ENCODE results near the gene OSBPL3. TPM values are rescaled to one million over a fixed set of nuclear protein-coding genes. Genes with fewer than 3 reads are reported as not detected.

The OSBPL3 gene
- total RNA-seq, 2 donors from 2014 or later = 3.1 to 8.2 TPM

GRCh38 chr7:24981171-24981951, 1.4 kb upstream of the OSBPL3 start:
- intact Hi-C loops (cut with DNase I) = no loop called here
- ATAC-seq = no peak
- peak overlapping the region in 1 of 2 donors; percentile 0 for H3K4me3 ChIP-seq
- H3K36me3 ChIP-seq (replicated peaks in 1 of 2; ENCODE audit: insufficient read depth in 1 of 2, low read depth in 2 of 2) = no peaks in the 10 kb centered on the region
- no peaks in the 10 kb centered on the region for H3K27me3 ChIP-seq
- peaks cover 16% of the 10 kb centered on the region for H3K4me1 ChIP-seq
- peak overlapping the region in 3 of 4 donors; percentile 11 to 84 (median 83) for H3K27ac ChIP-seq
- H3K9me3 ChIP-seq = no peaks in the 10 kb centered on the region
- 6 to 7% methylated on average over 48 to 52 of the region's 52 CpGs for WGBS, 2 donors
- TF ChIP-seq POLR2A (IDR thresholded peaks at IDR 0.05) (no peak), CTCF (IDR thresholded peaks at IDR 0.05) (no peak)
- peak; percentile 48 to 61 (median 55) for DNase-seq

GRCh38 chr7:24980534-24981170, 674 bp upstream of the OSBPL3 start:
- Histone ChIP-seq H3K27me3 (no peaks in the 10 kb centered on the region), H3K9me3 (no peaks in the 10 kb centered on the region), H3K4me1 (peaks cover 16% of the 10 kb centered on the region), H3K4me3 (peak overlapping the region; percentile 18 to 42), H3K36me3 (replicated peaks in 1 of 2; ENCODE audit: insufficient read depth in 1 of 2, low read depth in 2 of 2) (no peaks in the 10 kb centered on the region), H3K27ac (peak overlapping the region; percentile 51 to 91 (median 84))
- intact Hi-C loops (cut with DNase I) = no loop called here
- DNase-seq = peak in 1 of 4 donors; percentile 15
- no peak for ATAC-seq
- 7 to 15% methylated on average over 24 to 26 of the region's 26 CpGs for WGBS, 2 donors
- TF ChIP-seq CTCF (IDR thresholded peaks at IDR 0.05) (peak in 1 of 7 experiments; percentile 10), POLR2A (IDR thresholded peaks at IDR 0.05) (no peak)

- Histone ChIP-seq H3K36me3 (replicated peaks in 1 of 2; ENCODE audit: insufficient read depth in 1 of 2, low read depth in 2 of 2) (no peaks in the 10 kb centered on the region), H3K4me3 (peak overlapping the region; percentile 18 to 42), H3K27ac (peak overlapping the region; percentile 0 to 91 (median 84)), H3K27me3 (no peaks in the 10 kb centered on the region), H3K4me1 (peaks cover 16% of the 10 kb centered on the region), H3K9me3 (no peaks in the 10 kb centered on the region)
- WGBS, 2 donors = 0% methylated on average over 5 to 41 of the region's 42 CpGs
- peak; percentile 61 to 79 (median 64) for DNase-seq
- intact Hi-C loops (cut with DNase I) = no loop called here
- TF ChIP-seq POLR2A (IDR thresholded peaks at IDR 0.05) = no peak
- peak; percentile 36 to 83 (median 57) for TF ChIP-seq CTCF (IDR thresholded peaks at IDR 0.05)
- peak; percentile 64 for ATAC-seq
Observed at GRCh38 chr7:24979470-24979862, 512 bp downstream of the OSBPL3 start.

DNA sequence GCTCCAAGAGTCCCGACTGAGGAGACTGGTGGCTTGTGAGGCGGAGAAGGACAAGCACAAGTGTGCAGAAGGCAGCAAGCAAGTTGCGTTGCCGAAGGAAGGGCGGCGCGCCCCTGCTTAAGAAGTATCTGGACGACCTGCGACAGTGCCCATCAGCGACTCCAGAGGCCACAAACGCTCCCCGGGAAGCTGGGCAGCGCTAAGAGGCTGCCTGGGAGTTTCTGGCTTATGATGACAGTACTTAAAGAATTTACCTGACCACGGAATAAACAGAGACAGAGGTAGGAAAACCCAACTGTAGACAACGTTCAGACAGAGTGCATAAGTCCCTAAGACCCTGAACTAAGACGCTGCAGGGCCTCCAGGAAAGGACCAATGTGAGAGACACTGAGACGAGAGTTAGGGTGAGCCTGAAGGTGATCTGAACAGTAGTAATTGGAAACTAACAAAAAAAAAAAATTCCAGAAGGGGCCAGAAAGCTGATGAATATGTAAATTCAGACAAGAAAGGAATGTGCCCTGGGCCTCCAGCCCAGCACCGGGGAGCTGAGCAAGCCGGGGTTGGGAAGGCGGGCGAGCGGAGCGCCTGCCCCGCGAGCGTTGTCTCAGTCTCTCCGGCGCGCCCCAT, 1.0 kb downstream of the OSBPL3 start:
- Histone ChIP-seq H3K27me3 (no peaks in the 10 kb centered on the region), H3K9me3 (no peaks in the 10 kb centered on the region), H3K4me1 (peaks cover 16% of the 10 kb centered on the region), H3K4me3 (peak overlapping the region; percentile 18 to 42), H3K27ac (peak overlapping the region; percentile 0 to 91 (median 84)), H3K36me3 (replicated peaks in 1 of 2; ENCODE audit: insufficient read depth in 1 of 2, low read depth in 2 of 2) (no peaks in the 10 kb centered on the region)
- no peak for ATAC-seq
- TF ChIP-seq CTCF (IDR thresholded peaks at IDR 0.05) (no peak), POLR2A (IDR thresholded peaks at IDR 0.05) (no peak)
- peak in 1 of 4 donors; percentile 2 for DNase-seq
- intact Hi-C loops (cut with DNase I) = no loop called here
- WGBS, 2 donors = 27 to 33% methylated on average over 28 to 29 of the region's 29 CpGs

All from body of pancreas (tissue), 4 donors.